Activated T-cell treated with anti-CD3 and anti-CD28 coated beads, Interleukin-2, amount 50 U/mL, for 4 hours (primary cell): ENCODE data around the gene CFAP47. TPM values are rescaled to one million over a fixed set of nuclear protein-coding genes. Genes with fewer than 3 reads are reported as not detected.
"Not testable (repeated sequence)": the region's sequence is repeated elsewhere in the genome, so short reads cannot be mapped to it uniquely, and the experiment has no call there.

ENCODE experiments used
- ATAC-seq, 2 donors: fragments of 200-7000 bp; cut with Tn5 transposase; one replicate each; pipeline ENCODE4 v1.10.0; 2021
- DNase-seq: peaks from one replicate; pipeline ENCODE4 v3.0.0-alpha.2; 2020
- H3K27me3 Mint-ChIP-seq: one replicate; pipeline ENCODE4 v1.8.0; 2021; ENCODE audit warnings: low read depth, mixed read lengths
- H3K36me3 Mint-ChIP-seq: one replicate; pipeline ENCODE4 v1.8.0; 2022; ENCODE audit warnings: mixed read lengths; ENCODE audit not compliant: insufficient read depth
- H3K4me1 Mint-ChIP-seq: one replicate; pipeline ENCODE4 v1.8.0; 2021; ENCODE audit warnings: low read depth, mixed read lengths
- H3K4me3 Mint-ChIP-seq: one replicate; pipeline ENCODE4 v1.8.0; 2021; ENCODE audit warnings: mild to moderate bottlenecking, moderate library complexity, mixed read lengths
- H3K9me3 Mint-ChIP-seq: one replicate; pipeline ENCODE4 v1.8.0; 2021; ENCODE audit warnings: mixed read lengths
- total RNA-seq, 3 donors: library from RNA; stranded (reverse); gene quantifications; one replicate each; pipeline ENCODE4 v1.2.1, GENCODE V29; 2021

CFAP47 gene, protein sequence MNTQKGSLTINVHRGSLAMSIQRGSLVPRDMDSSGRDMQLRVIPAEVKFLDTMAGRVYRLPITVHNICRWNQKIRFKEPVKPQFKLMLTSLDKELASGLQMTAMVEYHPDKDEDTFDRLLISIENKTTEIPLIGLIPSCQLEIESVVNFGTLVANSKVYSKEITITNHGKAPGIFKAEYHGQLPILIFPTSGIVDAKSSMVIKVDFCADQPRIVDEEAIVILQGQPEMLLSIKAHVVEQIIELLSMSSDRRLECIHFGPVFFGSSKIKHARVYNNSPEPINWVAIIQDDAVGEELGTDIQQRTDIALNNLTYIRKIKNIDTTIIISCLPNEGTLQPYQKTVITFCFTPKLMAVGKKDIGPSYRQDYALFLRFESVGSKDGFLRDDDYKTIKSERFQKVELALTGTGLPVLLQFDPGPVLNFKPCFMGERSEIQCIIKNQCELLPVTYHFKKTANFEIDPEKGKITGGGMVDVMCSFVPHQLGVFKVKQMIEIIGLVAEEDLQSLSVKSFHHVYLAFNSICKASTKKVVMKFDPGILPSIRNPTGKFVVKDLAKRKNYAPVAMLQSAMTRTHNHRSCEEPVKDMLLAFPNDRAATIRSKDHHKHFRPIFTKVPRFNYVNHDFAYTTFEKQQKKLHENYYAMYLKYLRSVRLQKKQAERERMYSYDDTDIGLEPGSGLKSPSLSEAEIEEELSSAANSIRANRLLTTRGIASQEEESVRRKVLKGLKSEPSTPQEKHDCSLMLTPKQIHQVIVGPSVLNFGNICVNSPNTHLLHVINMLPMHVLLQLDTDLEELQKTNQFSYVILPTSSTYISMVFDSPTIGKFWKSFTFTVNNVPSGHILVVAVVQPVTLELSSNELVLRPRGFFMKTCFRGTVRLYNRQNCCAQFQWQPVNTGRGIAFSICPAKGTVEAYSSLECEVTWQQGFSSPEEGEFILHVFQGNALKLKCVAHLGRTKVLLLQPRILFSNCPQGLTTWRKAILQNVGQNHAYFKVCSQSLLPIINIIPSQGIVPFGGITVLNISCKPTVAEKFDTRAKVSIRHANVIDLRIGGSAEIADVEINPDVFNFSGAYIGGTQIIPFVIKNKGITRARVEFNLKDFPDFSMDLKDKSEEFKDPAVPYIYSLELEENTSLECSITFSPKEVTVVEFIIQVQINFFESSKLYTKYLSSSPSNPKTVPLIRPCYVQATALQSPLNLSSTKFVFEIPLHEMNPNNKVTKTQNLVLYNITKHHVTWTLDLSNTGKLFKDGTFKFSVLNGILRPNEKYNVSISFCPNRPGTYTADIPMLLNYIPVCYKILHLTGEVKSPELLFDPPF (N-terminal part only)
- not detected for total RNA-seq

DNA sequence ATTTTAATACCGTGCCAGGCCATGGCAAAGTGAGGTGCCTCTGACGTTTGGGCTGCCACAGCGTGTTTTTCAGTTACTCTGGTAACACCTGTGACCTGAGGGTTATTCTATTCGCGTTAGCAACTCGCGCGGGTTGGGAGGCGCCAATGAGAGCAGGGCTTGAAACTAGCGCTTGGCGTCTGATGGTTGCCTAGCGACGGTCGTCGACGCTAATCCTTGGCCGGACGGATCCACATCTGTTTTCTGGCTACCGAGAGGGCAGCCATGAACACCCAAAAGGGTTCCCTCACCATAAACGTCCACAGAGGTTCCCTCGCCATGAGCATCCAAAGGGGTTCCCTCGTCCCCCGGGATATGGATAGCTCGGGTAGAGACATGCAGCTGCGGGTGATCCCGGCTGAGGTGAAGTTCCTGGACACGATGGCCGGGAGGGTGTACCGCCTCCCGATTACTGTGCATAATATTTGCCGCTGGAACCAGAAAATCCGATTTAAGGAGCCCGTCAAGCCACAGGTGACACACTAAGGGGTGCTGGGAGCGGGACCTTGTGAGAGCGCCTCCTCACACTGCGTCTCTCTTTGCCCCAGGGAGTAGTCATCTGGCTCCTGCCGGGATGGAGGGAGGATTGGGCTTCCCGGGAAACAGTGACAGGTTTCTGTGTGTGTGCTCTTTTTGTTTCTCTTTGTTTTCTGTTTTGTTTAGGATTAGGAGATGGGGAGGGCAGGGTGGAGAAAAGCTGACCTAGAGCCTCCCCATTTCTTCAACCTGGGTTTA lies at the start of gene CFAP47:
TSS of gene CFAP47 (plus strand) at position 199 of the 774 bp plus-strand sequence. CDS start at position 265, 66 bp downstream.
- Mint-ChIP-seq H3K36me3 (no peaks in the 10 kb centered on the region), H3K27me3 (no peaks in the 10 kb centered on the region), H3K9me3 (no peaks in the 10 kb centered on the region), H3K4me3 (no peak within 1 kb of the TSS), H3K4me1 (no peaks in the 10 kb centered on the region)
- DNase-seq = no peak
- no peak for ATAC-seq

DNA sequence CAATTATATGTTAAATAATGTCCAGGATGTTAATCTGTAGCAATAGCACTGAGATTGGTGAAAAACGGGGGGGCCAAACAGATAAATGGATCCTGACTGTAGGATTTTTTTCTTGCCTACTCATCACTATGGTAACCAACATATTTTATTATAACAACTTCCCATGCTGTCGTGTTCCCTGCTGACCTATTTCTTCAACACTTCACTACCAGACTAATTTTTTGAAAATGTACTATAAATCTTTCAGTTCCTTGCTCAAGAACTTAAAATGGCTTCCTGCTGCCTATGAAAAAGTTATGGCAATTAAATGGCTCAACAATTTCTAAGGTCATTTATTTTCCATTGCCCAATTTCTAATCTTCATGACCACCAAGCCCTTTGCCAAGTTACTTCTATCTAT lies 38.9 kb upstream of the CFAP47 start:
- Mint-ChIP-seq H3K36me3 (no peaks in the 10 kb centered on the region), H3K4me1 (no peaks in the 10 kb centered on the region), H3K9me3 (no peaks in the 10 kb centered on the region), H3K4me3 (no peak overlapping the region), H3K27me3 (no peaks in the 10 kb centered on the region)
- ATAC-seq (no peak), DNase-seq (no peak)

DNA sequence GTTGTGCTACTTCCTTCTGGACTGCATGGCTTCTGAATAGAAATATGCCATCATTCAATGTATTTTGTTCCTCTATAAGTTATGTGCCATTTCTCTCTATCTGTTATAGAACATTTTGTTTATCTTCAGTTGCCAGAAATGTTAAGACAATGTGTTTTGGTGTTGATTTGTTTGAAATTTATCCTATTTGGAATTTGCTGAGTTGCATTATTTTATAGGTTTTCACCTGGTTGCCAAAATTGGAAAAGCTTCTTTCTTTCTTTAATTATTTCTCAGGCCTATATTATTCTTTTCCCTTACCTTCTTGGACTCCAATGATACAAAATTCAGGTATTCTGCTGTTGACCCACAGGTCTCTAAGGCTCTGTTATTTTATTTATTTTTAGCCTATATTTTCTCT lies 33.4 kb upstream of the CFAP47 start:
- no peaks in the 10 kb centered on the region for H3K36me3 Mint-ChIP-seq
- H3K4me3 Mint-ChIP-seq = no peak overlapping the region
- H3K9me3 Mint-ChIP-seq = no peaks in the 10 kb centered on the region
- no peak for DNase-seq
- no peak for ATAC-seq
- H3K4me1 Mint-ChIP-seq = no peaks in the 10 kb centered on the region
- H3K27me3 Mint-ChIP-seq = no peaks in the 10 kb centered on the region

DNA sequence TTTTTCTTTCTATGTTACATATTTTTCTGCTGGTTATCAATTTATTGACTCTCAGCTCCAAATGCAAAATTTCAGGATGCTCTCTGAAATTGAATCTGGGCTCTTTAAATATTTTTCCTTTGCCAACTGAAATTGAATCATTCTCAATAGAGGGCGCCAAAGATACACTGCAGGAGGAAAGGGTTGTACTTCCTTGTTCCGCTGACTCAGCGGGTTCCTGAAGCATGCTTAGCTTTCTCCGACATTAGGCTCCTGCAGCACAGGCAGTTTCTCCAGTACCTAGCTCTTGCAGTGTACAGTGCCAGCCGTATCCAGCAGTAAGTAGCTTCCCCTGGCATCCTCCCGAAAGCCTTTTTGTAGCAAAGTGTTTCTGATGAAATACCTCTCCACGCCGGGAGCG lies 28.8 kb upstream of the CFAP47 start:
- Mint-ChIP-seq H3K4me1 (no peaks in the 10 kb centered on the region), H3K27me3 (no peaks in the 10 kb centered on the region), H3K4me3 (no peak overlapping the region), H3K36me3 (no peaks in the 10 kb centered on the region), H3K9me3 (no peaks in the 10 kb centered on the region)
- no peak for DNase-seq
- ATAC-seq = no peak

DNA sequence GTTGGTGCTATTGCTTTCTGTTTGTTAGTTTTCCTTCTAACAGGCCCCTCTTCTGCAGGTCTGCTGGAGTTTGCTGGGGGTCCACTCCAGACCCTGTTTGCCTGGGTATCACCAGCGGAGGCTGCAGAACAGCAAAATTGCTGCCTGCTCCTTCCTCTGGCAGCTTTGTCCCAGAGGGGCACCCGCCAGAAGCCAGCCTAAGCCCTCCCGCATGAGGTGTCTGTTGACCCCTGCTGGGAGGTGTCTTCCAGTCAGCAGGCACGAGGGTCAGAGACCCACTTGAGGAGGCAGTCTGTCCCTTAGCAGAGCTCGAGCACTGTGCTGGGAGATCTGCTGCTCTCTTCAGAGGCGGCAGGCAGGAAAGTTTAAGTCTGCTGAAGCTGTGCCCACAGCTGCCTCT lies 67.3 kb downstream of the CFAP47 start:
- H3K36me3 Mint-ChIP-seq, H3K4me1 Mint-ChIP-seq, H3K9me3 Mint-ChIP-seq, ATAC-seq, H3K4me3 Mint-ChIP-seq, DNase-seq, H3K27me3 Mint-ChIP-seq: not testable (repeated sequence)

DNA sequence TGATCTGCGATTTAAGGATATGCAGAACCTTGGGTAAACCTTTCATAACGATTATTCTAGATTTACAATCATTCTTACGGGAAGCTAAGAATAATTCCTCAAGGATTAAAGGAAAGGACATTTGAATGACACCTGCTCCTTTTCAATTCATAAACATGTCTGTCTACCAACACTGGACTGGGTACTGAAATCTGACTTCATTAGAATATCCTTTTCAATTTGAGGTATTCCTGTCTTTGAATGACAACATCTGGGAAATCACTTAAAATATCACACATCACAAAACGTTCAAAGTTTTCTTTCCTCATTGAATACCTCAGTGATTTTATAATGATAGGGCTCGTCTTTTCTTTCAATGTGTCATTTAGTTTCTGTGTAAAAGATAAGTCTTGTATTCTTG lies 87.7 kb downstream of the CFAP47 start:
- ATAC-seq = no peak
- DNase-seq = no peak
- Mint-ChIP-seq H3K9me3 (no peaks in the 10 kb centered on the region), H3K4me1 (no peaks in the 10 kb centered on the region), H3K4me3 (no peak overlapping the region), H3K27me3 (no peaks in the 10 kb centered on the region), H3K36me3 (no peaks in the 10 kb centered on the region)

DNA sequence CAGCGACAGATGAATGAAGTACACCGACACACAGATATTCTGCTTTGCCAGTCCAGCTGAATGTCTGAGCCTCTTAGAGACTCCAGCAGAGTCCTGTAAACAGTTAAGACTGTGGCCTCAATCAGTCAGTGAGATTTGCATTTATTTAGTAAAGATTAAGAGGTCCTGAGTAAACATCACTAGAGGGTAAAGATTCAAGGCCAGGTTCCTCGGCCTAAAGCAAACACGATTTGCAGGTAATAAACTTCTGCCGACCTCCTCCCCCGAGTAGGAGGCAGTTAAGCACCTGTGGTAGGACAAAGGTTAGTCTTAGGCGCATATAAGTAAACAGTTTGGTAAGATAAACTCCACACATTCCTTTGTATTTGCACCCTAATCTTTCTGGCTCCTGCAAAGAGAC lies 99.6 kb downstream of the CFAP47 start:
- Mint-ChIP-seq H3K4me3 (no peak overlapping the region), H3K27me3 (no peaks in the 10 kb centered on the region), H3K36me3 (no peaks in the 10 kb centered on the region), H3K9me3 (peaks cover 10% of the 10 kb centered on the region), H3K4me1 (no peaks in the 10 kb centered on the region)
- ATAC-seq (no peak), DNase-seq (no peak)

DNA sequence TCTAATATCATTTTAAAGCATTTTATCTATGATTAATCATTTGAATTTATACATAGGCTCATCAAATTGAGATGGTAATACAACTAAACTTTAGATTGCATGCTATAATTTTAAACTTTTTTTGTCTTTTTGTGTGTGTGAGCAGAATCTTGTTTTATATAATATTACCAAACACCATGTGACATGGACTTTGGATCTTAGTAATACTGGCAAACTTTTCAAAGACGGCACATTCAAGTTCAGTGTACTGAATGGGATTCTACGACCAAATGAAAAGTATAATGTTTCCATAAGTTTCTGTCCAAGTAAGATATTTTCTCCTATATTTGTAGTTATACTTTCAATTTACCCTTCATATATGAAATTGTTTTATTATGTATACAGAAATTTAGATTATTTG lies 116.0 kb downstream of the CFAP47 start:
- DNase-seq (no peak), ATAC-seq (no peak)
- no peaks in the 10 kb centered on the region for H3K9me3 Mint-ChIP-seq
- H3K36me3 Mint-ChIP-seq = no peaks in the 10 kb centered on the region
- H3K27me3 Mint-ChIP-seq = no peaks in the 10 kb centered on the region
- no peaks in the 10 kb centered on the region for H3K4me1 Mint-ChIP-seq
- no peak overlapping the region for H3K4me3 Mint-ChIP-seq

DNA sequence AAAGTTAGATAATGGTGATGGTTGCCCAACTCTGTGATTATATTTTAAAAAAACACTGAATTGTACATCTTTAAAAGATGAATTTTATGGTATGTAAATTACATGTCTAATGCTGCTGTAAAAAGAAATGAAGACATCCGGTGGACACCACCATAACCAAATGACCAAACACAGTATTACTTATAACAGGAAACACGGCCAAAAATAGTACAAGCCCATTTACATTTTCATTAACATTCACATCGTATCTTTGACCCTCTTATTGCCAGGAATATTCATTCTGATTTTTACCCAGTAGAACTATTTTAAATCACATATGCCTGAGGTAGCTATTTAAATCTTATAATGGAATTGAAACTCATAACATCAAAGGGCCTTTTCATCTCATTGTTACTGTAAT lies 143.2 kb downstream of the CFAP47 start:
- no peak overlapping the region for H3K4me3 Mint-ChIP-seq
- no peaks in the 10 kb centered on the region for H3K4me1 Mint-ChIP-seq
- ATAC-seq (no peak), DNase-seq (no peak)
- H3K27me3 Mint-ChIP-seq = no peaks in the 10 kb centered on the region
- no peaks in the 10 kb centered on the region for H3K9me3 Mint-ChIP-seq
- H3K36me3 Mint-ChIP-seq = no peaks in the 10 kb centered on the region

DNA sequence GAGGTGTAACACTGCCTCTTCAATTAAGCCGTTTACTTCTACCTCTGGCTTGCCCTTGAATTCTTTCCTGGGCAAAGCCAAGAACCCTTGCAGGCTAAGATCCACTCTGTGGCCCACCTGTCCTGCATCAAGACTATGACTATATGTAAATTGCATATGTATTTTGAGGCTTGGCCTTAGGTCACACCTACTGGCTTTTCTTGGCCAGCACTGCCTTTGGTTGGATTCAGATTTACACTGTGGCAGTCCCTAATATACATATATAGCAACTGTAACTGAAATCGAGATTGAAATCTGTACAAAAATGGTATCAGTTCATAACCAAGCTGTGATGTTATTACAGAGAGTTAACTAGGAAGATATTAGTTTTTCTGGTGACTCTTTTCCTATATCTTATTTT lies 151.5 kb downstream of the CFAP47 start:
- no peak for ATAC-seq
- no peaks in the 10 kb centered on the region for H3K27me3 Mint-ChIP-seq
- H3K4me1 Mint-ChIP-seq = no peaks in the 10 kb centered on the region

DNA sequence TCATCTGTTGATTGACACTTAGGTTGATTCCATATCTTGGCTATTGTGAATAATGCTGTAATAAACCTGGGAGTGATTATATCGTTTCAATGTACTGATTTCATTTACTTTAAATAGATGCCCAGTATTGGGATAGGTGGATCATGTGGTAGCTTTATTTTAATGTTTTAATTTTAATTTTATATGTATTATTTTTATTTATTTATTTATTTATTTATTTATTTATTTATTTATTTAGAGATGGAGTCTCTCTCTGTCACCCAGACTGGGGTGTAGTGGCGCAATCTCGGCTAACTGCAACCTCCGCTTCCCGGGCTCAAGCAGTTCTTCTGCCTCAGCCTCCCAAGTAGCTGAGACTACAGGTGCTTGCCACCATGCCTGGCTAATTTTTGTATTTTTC lies 155.5 kb downstream of the CFAP47 start:
- H3K36me3 Mint-ChIP-seq, H3K4me3 Mint-ChIP-seq, H3K9me3 Mint-ChIP-seq, ATAC-seq, H3K4me1 Mint-ChIP-seq, DNase-seq, H3K27me3 Mint-ChIP-seq: not testable (repeated sequence)

More for the DNA sequence above, 151.5 kb downstream of the CFAP47 start:
- no peak for DNase-seq
- no peaks in the 10 kb centered on the region for H3K9me3 Mint-ChIP-seq
- no peak overlapping the region for H3K4me3 Mint-ChIP-seq
- no peaks in the 10 kb centered on the region for H3K36me3 Mint-ChIP-seq

DNA sequence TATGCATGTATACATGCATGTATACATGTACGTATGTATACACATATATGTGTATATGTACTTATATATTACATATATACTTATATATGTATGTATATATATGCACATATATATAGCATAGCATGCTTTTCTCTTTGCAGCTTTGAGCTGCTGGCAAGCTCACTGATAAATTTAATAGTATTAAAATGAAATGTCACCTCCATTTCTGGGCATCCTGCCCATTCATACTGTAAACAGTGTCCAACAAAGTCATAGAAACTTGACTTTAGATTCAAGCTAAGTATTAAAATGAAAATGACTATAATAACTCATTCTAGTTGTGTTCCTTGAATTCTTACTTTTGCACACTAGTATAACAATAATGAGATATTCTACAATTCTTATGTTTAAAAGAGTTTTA lies 163.7 kb downstream of the CFAP47 start:
- ATAC-seq (no peak), DNase-seq (no peak)
- Mint-ChIP-seq H3K4me3 (no peak overlapping the region), H3K27me3 (no peaks in the 10 kb centered on the region), H3K4me1 (no peaks in the 10 kb centered on the region), H3K9me3 (no peaks in the 10 kb centered on the region), H3K36me3 (no peaks in the 10 kb centered on the region)

DNA sequence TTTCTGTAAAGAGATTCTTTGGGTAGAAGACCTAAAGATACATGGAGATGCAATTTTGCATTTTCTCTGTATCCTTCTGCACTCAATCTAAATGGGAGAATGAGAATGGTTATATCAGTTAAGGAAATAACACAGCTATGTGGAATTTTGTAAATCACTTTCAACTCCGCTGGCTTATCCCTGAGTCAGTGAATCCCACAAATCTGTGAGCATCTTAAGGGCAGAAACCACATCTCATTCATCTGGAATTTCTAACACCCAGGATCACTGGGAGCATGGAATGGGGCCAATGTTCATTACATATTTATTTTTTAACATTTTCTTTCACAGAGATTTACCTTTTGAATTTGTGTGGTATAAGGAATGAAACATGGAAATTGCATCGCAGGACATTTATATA lies 167.8 kb downstream of the CFAP47 start:
- Mint-ChIP-seq H3K36me3 (no peaks in the 10 kb centered on the region), H3K4me3 (no peak overlapping the region), H3K4me1 (no peaks in the 10 kb centered on the region), H3K9me3 (no peaks in the 10 kb centered on the region), H3K27me3 (no peaks in the 10 kb centered on the region)
- no peak for ATAC-seq
- no peak for DNase-seq

DNA sequence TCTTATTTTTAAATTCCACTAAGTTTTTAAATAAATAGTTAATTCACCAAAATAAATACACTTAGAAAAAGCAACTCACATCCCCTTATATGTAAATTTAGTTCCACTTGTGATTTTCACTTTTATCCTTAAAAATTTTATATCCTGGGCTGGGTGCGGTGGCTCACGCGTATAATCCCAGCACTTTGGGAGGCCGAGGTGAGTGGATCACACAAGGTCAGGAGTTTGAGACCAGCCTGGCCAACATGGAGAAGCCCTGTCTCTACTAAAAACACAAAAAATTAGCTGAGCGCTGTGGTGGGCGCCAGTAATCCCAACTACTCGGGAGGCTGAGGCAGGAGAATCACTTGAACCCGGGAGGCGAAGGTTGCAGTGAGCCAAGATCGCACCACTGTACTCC lies 169.4 kb downstream of the CFAP47 start:
- DNase-seq, H3K4me1 Mint-ChIP-seq, ATAC-seq, H3K27me3 Mint-ChIP-seq, H3K36me3 Mint-ChIP-seq, H3K4me3 Mint-ChIP-seq, H3K9me3 Mint-ChIP-seq: not testable (repeated sequence)
